Lung (tissue), 12 donors: ENCODE data around the gene SCN5A. TPM values are rescaled to one million over a fixed set of nuclear protein-coding genes. Genes with fewer than 3 reads are reported as not detected.

Source experiments
- ATAC-seq: fragments of 200-7000 bp; cut with Tn5 transposase; one replicate; pipeline ENCODE4 v1.9.1; 2020; ENCODE audit warnings: moderate number of reproducible peaks; ENCODE audit not compliant: insufficient read depth, low FRiP score
- DNase-seq, 3 donors: peaks; one replicate each; pipeline ENCODE4 v3.0.0-alpha.2; 2013 to 2017
- H3K27ac ChIP-seq, 2 donors: one replicate each; pipeline ENCODE4 v1.5.1; 2013; ENCODE audit warnings: mild to moderate bottlenecking in 2 of 2, moderate library complexity in 2 of 2, control low read depth in 1 of 2, inconsistent platforms in 1 of 2, low read depth in 1 of 2, low read length in 1 of 2
- H3K27me3 ChIP-seq, 3 donors: one replicate each; pipeline ENCODE4 v1.5.1; 2013; ENCODE audit warnings: low read length in 2 of 3; ENCODE audit not compliant: control insufficient read depth in 3 of 3, insufficient read depth in 3 of 3
- H3K36me3 ChIP-seq, 4 donors: one replicate each; pipeline ENCODE4 v1.5.1; 2013; ENCODE audit warnings: low read length in 4 of 4, mild to moderate bottlenecking in 1 of 4, moderate library complexity in 1 of 4; ENCODE audit not compliant: control insufficient read depth in 4 of 4, insufficient read depth in 4 of 4
- H3K4me1 ChIP-seq, 5 donors: one replicate each; pipeline ENCODE4 v1.5.1; 2013; ENCODE audit warnings: low read length in 5 of 5, mild to moderate bottlenecking in 2 of 5, moderate library complexity in 1 of 5; ENCODE audit not compliant: control insufficient read depth in 5 of 5, insufficient read depth in 5 of 5
- H3K4me3 ChIP-seq: one replicate; pipeline ENCODE4 v1.5.1; 2013; ENCODE audit warnings: mild to moderate bottlenecking, control low read depth, moderate library complexity
- H3K9ac ChIP-seq, 2 donors: one replicate each; pipeline ENCODE4 v1.5.1; 2013; ENCODE audit warnings: low read length in 2 of 2, control low read depth in 1 of 2; ENCODE audit not compliant: insufficient read depth in 1 of 2
- H3K9me3 ChIP-seq, 4 donors: one replicate each; pipeline ENCODE4 v1.5.1; 2013; ENCODE audit warnings: low read length in 3 of 4, mild to moderate bottlenecking in 1 of 4, moderate library complexity in 1 of 4; ENCODE audit not compliant: control insufficient read depth in 4 of 4, insufficient read depth in 3 of 4
- CTCF ChIP-seq: IDR thresholded peaks from 2 replicates; pipeline ENCODE4 v1.5.1; 2012; ENCODE audit warnings: mild to moderate bottlenecking; ENCODE audit errors: control extremely low read depth, extremely low read depth
- WGBS, 2 donors: extraction: QIAGEN DNeasy Blood & Tissue Kit; methylation state at CpG; one replicate each; pipeline ENCODE4 v1.1.7; 2013; 5-methylcytosine and 5-hydroxymethylcytosine counted together
- polyA plus RNA-seq, 2 donors: library from polyadenylated mRNA; stranded (reverse); fragments of 200-250 nt; gene quantifications; one replicate each; pipeline ENCODE4 v1.2.1, GENCODE V29; 2013
- total RNA-seq, 2 donors: library from RNA; depleted of rRNA in 1 of 2; stranded (reverse); fragments of >200 nt in 1 of 2; gene quantifications; one replicate each; pipeline ENCODE4 v1.2.1, GENCODE V29; 2014 to 2021
- donor health status: control.
- donor health status: control.
- donor health status: Bipolar disorder and iron deficiency.
- donor health status: healthy.
- donor health status: DM: yes; HTN: yes; CAD: no.

SCN5A gene
- total and polyA plus RNA-seq, 4 donors: 0.02 to 2.5 (median 0.37) TPM

GRCh38 chr3:38613426-38613825 is 36.1 kb downstream of the SCN5A start:
- Histone ChIP-seq H3K36me3 (no peaks in the 10 kb centered on the region), H3K27ac (no peak overlapping the region), H3K9me3 (no peaks in the 10 kb centered on the region), H3K4me1 (peaks cover 0 to 3% (median 0%) of the 10 kb centered on the region in 5 donors), H3K27me3 (no peaks in the 10 kb centered on the region), H3K9ac (no peak overlapping the region), H3K4me3 (no peak overlapping the region)
- no peak for DNase-seq
- ATAC-seq: no peak
- WGBS, 2 donors: 91 to 92% methylated on average over 5 of the region's 5 CpGs
- TF ChIP-seq CTCF: no peak

GRCh38 chr3:38611866-38612265 is 37.6 kb downstream of the SCN5A start:
- DNase-seq (no peak), ATAC-seq (no peak)
- WGBS, 2 donors: 92 to 93% methylated on average over 4 of the region's 4 CpGs

GRCh38 chr3:38610934-38611333 is 38.6 kb downstream of the SCN5A start:
- DNase-seq (no peak), ATAC-seq (no peak)
- no peak overlapping the region for H3K9ac ChIP-seq
- H3K9me3 ChIP-seq: peaks cover 0 to 3% (median 0%) of the 10 kb centered on the region in 4 donors
- no peak overlapping the region for H3K27ac ChIP-seq
- 91 to 96% methylated on average over 5 of the region's 5 CpGs for WGBS, 2 donors
- H3K27me3 ChIP-seq: no peaks in the 10 kb centered on the region
- H3K4me1 ChIP-seq: no peaks in the 10 kb centered on the region
- H3K4me3 ChIP-seq: no peak overlapping the region
- H3K36me3 ChIP-seq: no peaks in the 10 kb centered on the region
- TF ChIP-seq CTCF: no peak

More at GRCh38 chr3:38611866-38612265, 37.6 kb downstream of the SCN5A start:
- peaks cover 0 to 3% (median 0%) of the 10 kb centered on the region in 4 donors for H3K9me3 ChIP-seq
- no peak overlapping the region for H3K27ac ChIP-seq
- no peaks in the 10 kb centered on the region for H3K27me3 ChIP-seq
- H3K4me3 ChIP-seq: no peak overlapping the region
- H3K9ac ChIP-seq: no peak overlapping the region
- no peaks in the 10 kb centered on the region for H3K36me3 ChIP-seq
- TF ChIP-seq CTCF: no peak
- no peaks in the 10 kb centered on the region for H3K4me1 ChIP-seq

- Histone ChIP-seq H3K36me3 (no peaks in the 10 kb centered on the region), H3K9ac (no peak overlapping the region), H3K4me1 (no peaks in the 10 kb centered on the region), H3K4me3 (no peak overlapping the region), H3K9me3 (peaks cover 0 to 3% (median 0%) of the 10 kb centered on the region in 4 donors), H3K27ac (no peak overlapping the region), H3K27me3 (no peaks in the 10 kb centered on the region)
- no peak for ATAC-seq
- WGBS, 2 donors: 86 to 94% methylated on average over 6 of the region's 6 CpGs
- no peak for DNase-seq
- TF ChIP-seq CTCF: no peak
These were observed 39.1 kb downstream of the SCN5A start for GRCh38 chr3:38610436-38610835.
